Gastroesophageal sphincter (tissue), 3 donors: ENCODE results near the gene STK31.
"Not testable (repeated sequence)": the region's sequence is repeated elsewhere in the genome, so short reads cannot be mapped to it uniquely, and the experiment has no call there.

Experiments
- CTCF ChIP-seq, 4 experiments: fragments of 200-600 bp in 2 of 4; fragments of 450-650 bp in 2 of 4; sonication (generic) in 1 of 4; IDR thresholded peaks; one replicate each; pipeline ENCODE4 v1.5.1; 2017 to 2019; ENCODE audit warnings: antibody characterized with exemption in 4 of 4, mild to moderate bottlenecking in 2 of 4, moderate library complexity in 2 of 4
- POLR2A ChIP-seq, 2 donors: fragments of 450-650 bp; IDR thresholded peaks; one replicate each; pipeline ENCODE4 v1.6.1; 2017; ENCODE audit warnings: antibody characterized with exemption in 2 of 2, mild to moderate bottlenecking in 2 of 2, moderate library complexity in 1 of 2

DNA sequence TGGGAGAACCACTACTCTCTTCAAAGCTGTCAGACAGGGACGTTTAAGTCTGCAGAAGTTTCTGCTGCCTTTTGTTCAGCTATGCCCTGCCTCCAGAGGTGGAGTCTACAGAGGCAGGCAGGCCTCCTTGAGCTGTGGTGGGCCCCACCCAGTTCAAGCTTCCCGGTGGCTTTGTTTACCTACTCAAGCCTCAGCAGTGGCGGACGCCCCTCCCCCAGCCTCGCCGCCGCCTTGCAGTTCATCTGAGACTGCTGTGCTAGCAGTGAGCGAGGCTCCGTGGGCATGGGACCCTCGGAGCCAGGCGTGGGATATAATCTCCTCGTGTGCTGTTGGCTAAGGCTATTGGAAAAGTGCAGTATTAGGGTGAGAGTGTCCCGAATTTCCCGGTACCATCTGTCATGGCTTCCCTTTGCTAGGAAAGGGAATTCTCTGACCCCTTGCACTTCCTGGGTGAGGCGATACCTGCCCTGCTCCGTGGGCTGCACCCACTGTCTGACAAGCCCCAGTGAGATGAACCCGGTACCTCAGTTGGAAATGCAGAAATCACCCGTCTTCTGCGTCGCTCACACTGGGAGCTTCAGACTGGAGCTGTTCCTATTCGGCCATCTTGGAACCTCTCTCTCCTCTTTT is 12.7 kb downstream of the STK31 start:
- not testable (repeated sequence) for TF ChIP-seq CTCF, POLR2A (IDR thresholded peaks at IDR 0.05)
